Stimulated activated naive B cell treated with anti-CD40 and anti-IgM and Interleukin-4, amounts not matched to agents 10 μg/mL and 1 μg/mL and 100 μg/mL, for 72 hours (primary cell): ENCODE measurements around the gene TSHZ2.
"Not testable (repeated sequence)": the region's sequence is repeated elsewhere in the genome, so short reads cannot be mapped to it uniquely, and the experiment has no call there.

Experiments used
- ATAC-seq, 2 donors: fragments of 150-1000 bp; cut with Tn5 transposase; replicated peaks; 2 replicates each; pipeline ENCODE4 v1.10.0; 2021; ENCODE audit warnings: moderate library complexity in 1 of 2
- DNase-seq: peaks from one replicate; pipeline ENCODE4 v3.0.0; 2021
- H3K27ac Mint-ChIP-seq: one replicate; pipeline ENCODE4 v1.8.0; 2022; ENCODE audit warnings: mild to moderate bottlenecking, mixed read lengths
- H3K27me3 Mint-ChIP-seq, 2 donors: one replicate each; pipeline ENCODE4 v1.8.0; 2022; ENCODE audit warnings: mixed read lengths in 2 of 2
- H3K36me3 Mint-ChIP-seq, 2 donors: one replicate each; pipeline ENCODE4 v1.8.0; 2022; ENCODE audit warnings: mixed read lengths in 2 of 2, mild to moderate bottlenecking in 1 of 2
- H3K4me1 Mint-ChIP-seq, 2 donors: one replicate each; pipeline ENCODE4 v1.8.0; 2022; ENCODE audit warnings: mixed read lengths in 2 of 2, mild to moderate bottlenecking in 1 of 2
- H3K4me3 Mint-ChIP-seq, 2 donors: one replicate each; pipeline ENCODE4 v1.8.0; 2022; ENCODE audit warnings: mild to moderate bottlenecking in 2 of 2, mixed read lengths in 2 of 2, moderate library complexity in 1 of 2
- H3K9me3 Mint-ChIP-seq, 2 donors: one replicate each; pipeline ENCODE4 v1.8.0; 2022; ENCODE audit warnings: mixed read lengths in 2 of 2, mild to moderate bottlenecking in 1 of 2

TSHZ2 gene

DNA sequence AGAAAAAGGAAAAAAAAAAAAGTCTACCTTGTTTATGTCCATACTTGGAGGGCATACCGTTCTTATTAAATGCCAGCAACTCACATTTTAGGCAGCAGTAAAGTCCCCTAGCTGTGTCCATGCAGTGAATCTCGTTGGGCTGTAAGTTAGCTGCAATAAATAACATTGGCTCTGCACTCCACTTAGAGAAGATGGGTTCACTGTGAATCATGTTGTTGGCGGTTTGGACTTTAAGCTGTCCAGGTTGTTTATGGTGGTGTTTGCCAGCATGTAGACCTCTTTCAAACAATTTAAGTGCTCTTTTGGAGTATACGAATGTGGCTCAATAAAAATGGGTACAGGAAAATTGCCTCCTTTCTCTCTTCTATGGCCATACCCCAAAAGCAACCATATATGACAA, 494.1 kb downstream of the TSHZ2 start:
- peaks cover 1 to 6% of the 10 kb centered on the region in 2 donors for H3K9me3 Mint-ChIP-seq
- H3K27me3 Mint-ChIP-seq, result peaks cover 13 to 19% of the 10 kb centered on the region in 2 donors
- H3K4me1 Mint-ChIP-seq, result peaks cover 0 to 5% of the 10 kb centered on the region in 2 donors
- ATAC-seq, result no peak
- no peak overlapping the region for H3K27ac Mint-ChIP-seq
- H3K4me3 Mint-ChIP-seq, result no peak overlapping the region
- H3K36me3 Mint-ChIP-seq, result peaks cover 0 to 2% of the 10 kb centered on the region in 2 donors
- DNase-seq, result no peak

DNA sequence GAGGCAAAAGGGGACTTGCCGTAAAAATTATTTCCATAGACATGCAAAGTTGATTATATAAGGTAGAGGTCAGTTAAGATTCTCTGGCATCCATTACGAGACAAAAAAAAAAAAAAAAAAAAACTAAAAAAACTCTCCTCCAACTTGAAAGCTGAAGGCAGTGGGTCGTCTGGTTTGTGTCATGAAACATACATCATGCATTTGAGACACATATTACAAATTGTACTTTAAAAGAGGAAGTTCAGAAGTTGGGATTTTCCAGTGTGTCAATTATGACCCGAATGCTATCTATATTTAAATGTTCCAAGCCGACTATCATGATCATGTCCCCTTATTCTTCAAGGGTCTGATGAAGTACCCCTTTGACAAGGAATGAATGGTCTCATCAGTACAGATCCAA, 496.4 kb downstream of the TSHZ2 start:
- H3K9me3 Mint-ChIP-seq, result peaks cover 4 to 6% of the 10 kb centered on the region in 2 donors
- H3K27me3 Mint-ChIP-seq, result peaks cover 15 to 22% of the 10 kb centered on the region in 2 donors
- peaks cover 0 to 5% of the 10 kb centered on the region in 2 donors for H3K4me1 Mint-ChIP-seq
- H3K36me3 Mint-ChIP-seq, result peaks cover 0 to 4% of the 10 kb centered on the region in 2 donors
- no peak overlapping the region for H3K4me3 Mint-ChIP-seq
- DNase-seq (no peak), ATAC-seq (peak; percentile 92 to 99)
- H3K27ac Mint-ChIP-seq, result peak overlapping the region; percentile 65

DNA sequence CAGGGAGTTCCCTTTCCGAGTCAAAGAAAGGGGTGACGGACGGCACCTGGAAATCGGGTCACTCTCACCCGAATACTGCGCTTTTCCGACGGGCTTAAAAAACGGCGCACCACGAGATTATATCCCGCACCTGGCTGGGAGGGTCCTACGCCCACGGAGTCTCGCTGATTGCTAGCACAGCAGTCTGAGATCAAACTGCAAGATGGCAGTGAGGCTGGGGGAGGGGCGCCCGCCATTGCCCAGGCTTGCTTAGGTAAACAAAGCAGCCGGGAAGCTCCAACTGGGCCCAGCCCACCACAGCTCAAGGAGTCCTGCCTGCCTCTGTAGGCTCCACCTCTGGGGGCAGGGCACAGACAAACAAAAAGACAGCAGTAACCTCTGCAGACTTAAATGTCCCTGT, 500.7 kb downstream of the TSHZ2 start:
- not testable (repeated sequence) for H3K27ac Mint-ChIP-seq, H3K4me3 Mint-ChIP-seq, ATAC-seq, H3K9me3 Mint-ChIP-seq, H3K4me1 Mint-ChIP-seq, H3K36me3 Mint-ChIP-seq, DNase-seq
- H3K27me3 Mint-ChIP-seq, result peaks cover 19 to 21% of the 10 kb centered on the region in 2 donors

DNA sequence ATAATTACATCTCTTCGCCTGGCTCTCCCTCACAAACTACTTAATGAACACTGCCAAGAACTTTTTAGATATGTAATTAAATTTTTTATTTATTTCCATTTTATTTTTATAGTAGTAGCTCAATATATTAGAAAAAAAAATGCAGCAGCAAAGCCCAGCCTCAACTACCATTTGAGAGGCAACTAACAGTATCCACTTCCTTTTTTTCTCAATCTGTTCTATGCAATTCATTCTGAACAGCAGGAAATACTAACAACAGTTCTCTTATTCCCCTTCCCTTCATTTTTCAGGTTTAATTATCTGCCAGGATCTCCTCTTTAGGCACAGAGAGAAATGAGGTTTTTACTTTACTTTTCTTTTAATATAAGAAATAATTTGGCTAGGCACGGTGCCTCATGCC, 508.8 kb downstream of the TSHZ2 start:
- Mint-ChIP-seq H3K4me3 (no peak overlapping the region), H3K4me1 (no peaks in the 10 kb centered on the region), H3K36me3 (no peaks in the 10 kb centered on the region), H3K27ac (no peak overlapping the region), H3K27me3 (no peaks in the 10 kb centered on the region), H3K9me3 (no peaks in the 10 kb centered on the region)
- DNase-seq, result no peak
- no peak for ATAC-seq

DNA sequence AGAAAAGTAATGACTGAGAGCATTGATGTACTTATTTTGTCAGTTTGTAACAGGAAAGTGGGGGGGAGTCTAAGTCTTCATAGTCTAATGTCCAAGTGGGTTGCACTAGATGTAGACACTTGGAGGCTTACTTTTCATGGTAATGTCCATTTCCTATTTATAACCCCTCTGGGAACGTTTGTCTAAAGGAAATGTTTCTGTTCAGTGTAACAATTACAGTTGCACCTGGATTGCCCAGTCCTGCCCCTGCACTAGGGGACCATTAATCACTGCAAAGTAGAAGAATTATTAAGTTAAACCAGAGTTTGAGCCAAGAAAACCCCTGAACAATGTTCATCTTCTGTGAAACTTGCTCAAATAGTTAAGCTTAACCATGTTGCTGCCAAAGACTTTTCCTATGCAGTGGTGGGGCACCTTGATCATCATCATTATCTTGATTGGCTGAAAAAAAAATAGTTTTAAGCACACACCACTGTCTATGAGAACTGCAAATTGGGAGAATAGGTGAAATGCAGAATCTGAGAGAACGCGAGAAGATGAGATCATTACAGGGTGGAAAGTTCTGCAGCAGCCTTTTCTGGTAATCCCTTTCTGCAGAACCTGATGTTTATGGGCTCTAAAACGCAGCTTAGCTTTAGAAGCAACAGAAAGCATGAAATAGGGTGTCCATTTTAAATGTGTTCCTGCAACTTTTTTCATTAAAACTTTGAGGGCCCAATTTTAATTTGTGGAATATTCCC, 515.5 kb downstream of the TSHZ2 start:
- DNase-seq, result no peak
- Mint-ChIP-seq H3K27me3 (peaks cover 4 to 5% of the 10 kb centered on the region in 2 donors), H3K9me3 (no peaks in the 10 kb centered on the region), H3K4me3 (no peak overlapping the region), H3K4me1 (no peaks in the 10 kb centered on the region), H3K27ac (no peak overlapping the region), H3K36me3 (no peaks in the 10 kb centered on the region)
- no peak for ATAC-seq

DNA sequence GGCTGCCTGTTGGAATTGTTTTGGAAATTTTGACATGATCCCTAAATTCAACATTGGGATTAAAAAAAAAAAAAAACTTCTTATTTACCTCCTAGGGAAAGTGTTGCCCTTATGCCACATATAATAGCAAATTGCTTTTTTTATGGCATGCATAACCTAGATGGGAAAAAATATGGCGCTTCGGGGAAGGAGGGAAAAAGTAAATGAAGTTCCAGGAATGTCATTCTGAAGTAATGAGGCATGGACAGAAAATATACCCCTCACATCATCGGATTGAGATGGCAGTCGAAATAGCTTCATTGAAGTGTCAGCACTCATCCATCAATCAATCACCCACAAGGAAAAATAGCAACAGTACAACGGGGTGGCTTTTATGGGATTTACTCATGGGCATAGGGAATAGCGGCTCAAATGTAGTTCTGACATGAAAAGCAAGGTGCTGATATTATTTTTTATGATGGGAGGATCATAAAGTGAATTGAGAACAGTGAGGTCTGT, 516.7 kb downstream of the TSHZ2 start:
- Mint-ChIP-seq H3K4me3 (no peak overlapping the region), H3K27me3 (peaks cover 5 to 8% of the 10 kb centered on the region in 2 donors), H3K4me1 (no peaks in the 10 kb centered on the region), H3K36me3 (no peaks in the 10 kb centered on the region), H3K27ac (no peak overlapping the region), H3K9me3 (no peaks in the 10 kb centered on the region)
- ATAC-seq (no peak), DNase-seq (no peak)

DNA sequence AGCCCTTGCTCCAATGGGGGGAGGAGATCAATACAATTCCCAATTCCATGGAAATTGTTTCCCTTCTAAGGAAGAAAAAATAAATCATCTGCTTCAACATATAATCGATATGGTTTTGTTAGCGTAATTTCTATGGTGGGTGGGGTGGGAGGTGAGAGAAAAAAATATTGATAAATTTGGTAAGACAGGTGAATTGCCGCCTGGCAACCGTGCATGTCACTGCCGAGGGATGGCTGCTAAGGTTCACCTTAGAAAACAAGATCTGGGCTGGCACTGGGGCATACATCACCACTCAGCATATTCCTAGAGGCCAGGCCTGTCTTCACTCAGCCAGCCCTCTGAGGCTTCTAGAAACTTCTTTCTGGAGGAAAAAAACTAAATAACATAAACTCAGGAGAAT, 517.4 kb downstream of the TSHZ2 start:
- Mint-ChIP-seq H3K27ac (no peak overlapping the region), H3K4me3 (no peak overlapping the region), H3K36me3 (no peaks in the 10 kb centered on the region), H3K9me3 (no peaks in the 10 kb centered on the region), H3K27me3 (peaks cover 5 to 12% of the 10 kb centered on the region in 2 donors), H3K4me1 (no peaks in the 10 kb centered on the region)
- ATAC-seq (no peak), DNase-seq (no peak)

DNA sequence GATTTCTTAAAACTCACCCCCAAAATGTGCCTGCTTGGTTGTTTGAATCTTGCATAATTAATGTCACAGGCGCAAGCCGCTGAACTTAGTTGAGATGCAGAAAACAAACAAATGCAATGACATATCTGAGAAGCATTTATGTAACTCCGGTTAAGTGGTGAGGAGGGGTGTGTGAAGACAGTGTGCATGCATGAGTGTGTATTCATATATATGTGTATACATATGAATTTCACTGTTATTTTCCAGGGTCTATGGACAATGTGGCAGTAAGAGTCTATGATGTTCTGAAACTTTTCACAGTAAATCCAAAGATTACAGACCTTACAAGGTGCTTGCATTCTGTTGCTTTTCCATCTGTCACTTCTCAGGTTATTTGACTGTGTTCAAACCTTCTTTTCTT, 518.5 kb downstream of the TSHZ2 start:
- H3K27me3 Mint-ChIP-seq, result peaks cover 8 to 15% of the 10 kb centered on the region in 2 donors
- H3K4me1 Mint-ChIP-seq, result no peaks in the 10 kb centered on the region
- H3K27ac Mint-ChIP-seq, result no peak overlapping the region
- no peak for DNase-seq
- H3K4me3 Mint-ChIP-seq, result no peak overlapping the region
- ATAC-seq, result no peak
- no peaks in the 10 kb centered on the region for H3K9me3 Mint-ChIP-seq
- H3K36me3 Mint-ChIP-seq, result no peaks in the 10 kb centered on the region

DNA sequence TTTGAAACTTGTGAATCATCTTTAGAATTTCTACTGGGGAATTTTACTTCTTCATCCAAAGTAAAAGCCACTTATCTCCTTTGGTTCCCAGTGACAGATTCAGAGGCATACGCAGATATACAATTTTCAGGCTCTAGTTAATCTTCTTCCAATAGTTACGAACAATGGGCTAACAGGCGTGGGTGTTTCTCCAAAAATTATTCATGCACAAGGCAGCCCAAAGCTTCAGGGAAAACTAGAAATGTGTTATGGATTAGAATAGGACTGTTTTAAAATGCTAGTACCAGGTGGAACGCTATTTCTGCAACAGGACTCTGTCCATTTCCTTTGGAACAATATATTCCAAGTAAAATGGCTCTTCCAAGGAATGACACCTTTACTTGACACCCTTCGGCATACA, 519.3 kb downstream of the TSHZ2 start:
- H3K27ac Mint-ChIP-seq, result no peak overlapping the region
- no peaks in the 10 kb centered on the region for H3K4me1 Mint-ChIP-seq
- peaks cover 16 to 22% of the 10 kb centered on the region in 2 donors for H3K27me3 Mint-ChIP-seq
- no peaks in the 10 kb centered on the region for H3K36me3 Mint-ChIP-seq
- no peaks in the 10 kb centered on the region for H3K9me3 Mint-ChIP-seq
- DNase-seq, result no peak
- no peak overlapping the region for H3K4me3 Mint-ChIP-seq
- no peak for ATAC-seq

DNA sequence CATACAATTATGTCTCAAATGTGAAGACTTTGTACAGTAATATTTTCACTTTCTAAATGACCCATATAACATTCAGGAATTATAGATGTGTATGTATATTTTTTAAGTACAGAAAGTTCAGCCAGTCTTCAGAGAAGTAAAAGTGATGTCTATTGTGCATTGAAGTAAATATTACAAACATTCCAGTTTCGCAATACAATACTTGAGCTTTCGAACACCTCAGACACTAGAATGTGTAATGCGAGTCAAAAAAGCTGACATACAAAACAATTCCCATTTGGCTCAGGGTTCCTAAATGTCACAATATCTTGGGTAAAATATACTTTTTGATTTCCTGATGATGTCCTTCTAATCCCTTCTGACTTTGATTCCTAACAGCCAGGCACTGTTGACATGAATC, 520.1 kb downstream of the TSHZ2 start:
- no peaks in the 10 kb centered on the region for H3K36me3 Mint-ChIP-seq
- H3K4me3 Mint-ChIP-seq, result no peak overlapping the region
- no peaks in the 10 kb centered on the region for H3K4me1 Mint-ChIP-seq
- H3K9me3 Mint-ChIP-seq, result peaks cover 0 to 3% of the 10 kb centered on the region in 2 donors
- ATAC-seq (no peak), DNase-seq (no peak)
- H3K27ac Mint-ChIP-seq, result no peak overlapping the region
- H3K27me3 Mint-ChIP-seq, result peaks cover 23 to 30% of the 10 kb centered on the region in 2 donors

DNA sequence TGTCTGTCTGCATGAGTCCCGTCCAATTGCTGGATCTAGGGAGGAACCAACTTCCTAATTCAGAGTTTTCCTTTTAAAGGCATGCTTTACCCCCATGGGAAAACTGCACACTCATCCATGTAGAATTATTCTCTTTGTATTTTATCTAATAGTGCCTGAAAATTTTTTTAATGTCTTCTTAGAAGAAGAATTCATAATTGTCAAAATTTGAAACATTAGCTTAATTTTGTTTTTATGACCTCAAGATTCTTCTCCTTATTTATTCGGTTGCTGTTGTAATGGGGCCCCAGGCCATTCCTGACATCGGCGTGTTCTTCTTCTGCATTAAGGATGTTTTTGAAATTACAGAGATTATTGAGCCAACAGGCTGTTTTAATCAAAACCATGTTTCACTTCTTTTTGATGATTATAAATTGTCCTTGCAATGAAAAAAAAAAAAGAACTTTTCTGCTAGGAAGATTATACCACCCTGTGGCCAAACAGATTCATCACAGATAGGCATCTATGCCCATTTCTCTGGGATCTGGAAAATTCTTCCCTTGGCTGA, 521.2 kb downstream of the TSHZ2 start:
- no peak for DNase-seq
- peaks cover 33 to 34% of the 10 kb centered on the region in 2 donors for H3K27me3 Mint-ChIP-seq

DNA sequence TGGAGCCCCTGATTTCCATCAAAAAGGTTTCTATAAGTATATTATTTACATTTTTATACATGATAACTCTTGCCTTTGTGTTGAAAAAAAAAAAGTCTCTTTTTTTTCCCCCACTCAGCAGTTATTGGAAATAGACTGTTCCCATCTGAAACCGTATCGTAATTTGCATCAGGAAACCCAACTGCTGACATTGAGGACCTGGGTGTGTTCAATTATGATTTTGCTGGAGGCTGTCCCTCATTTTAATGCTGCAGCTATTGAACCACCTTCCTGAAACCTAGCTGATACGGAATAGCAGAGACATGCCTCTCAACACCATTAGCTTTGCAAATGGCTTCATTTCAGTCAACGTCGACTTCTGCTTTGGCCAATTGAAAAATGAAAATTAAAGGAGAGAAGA, 522.6 kb downstream of the TSHZ2 start:
- Mint-ChIP-seq H3K27ac (no peak overlapping the region), H3K9me3 (peaks cover 0 to 3% of the 10 kb centered on the region in 2 donors), H3K4me1 (no peaks in the 10 kb centered on the region), H3K27me3 (peaks cover 33 to 34% of the 10 kb centered on the region in 2 donors), H3K36me3 (no peaks in the 10 kb centered on the region), H3K4me3 (no peak overlapping the region)
- DNase-seq, result no peak
- no peak for ATAC-seq

More for the DNA sequence above, 521.2 kb downstream of the TSHZ2 start:
- no peak overlapping the region for H3K4me3 Mint-ChIP-seq
- no peaks in the 10 kb centered on the region for H3K36me3 Mint-ChIP-seq
- no peak overlapping the region for H3K27ac Mint-ChIP-seq
- peaks cover 0 to 3% of the 10 kb centered on the region in 2 donors for H3K9me3 Mint-ChIP-seq
- H3K4me1 Mint-ChIP-seq, result no peaks in the 10 kb centered on the region
- no peak for ATAC-seq

DNA sequence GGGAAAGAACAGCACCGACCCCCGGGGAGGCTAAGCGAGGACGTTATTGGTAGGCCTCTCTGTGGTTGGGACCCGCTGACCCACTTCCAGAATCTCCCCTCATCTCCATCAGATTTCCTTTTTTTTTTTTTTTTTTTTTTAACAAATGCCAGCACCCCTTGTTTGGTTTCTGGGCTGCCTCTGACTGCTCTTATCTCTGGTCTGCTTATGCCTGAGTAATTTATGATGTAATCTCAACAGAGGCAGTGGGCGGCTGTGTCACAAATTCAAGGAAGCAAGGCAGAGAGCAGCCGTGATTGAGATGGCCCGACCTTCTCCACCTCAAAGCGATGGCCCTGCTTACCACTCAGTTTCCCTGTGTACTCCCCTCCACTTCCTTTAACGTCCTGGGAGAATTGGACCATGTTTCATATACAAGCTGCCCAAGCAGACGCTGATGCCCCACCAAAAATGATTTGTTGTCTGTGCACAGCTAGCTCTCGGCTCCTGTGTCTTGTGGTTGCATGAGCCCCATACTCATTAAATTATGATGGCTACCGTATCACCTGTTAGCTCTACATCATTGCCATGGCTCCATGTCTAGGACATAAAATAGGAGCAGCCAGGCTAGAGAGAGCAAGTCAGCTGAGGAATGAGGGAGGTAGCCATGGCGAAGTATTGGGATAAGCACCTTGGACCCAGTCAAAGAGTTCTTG, 523.4 kb downstream of the TSHZ2 start:
- H3K4me1 Mint-ChIP-seq, result no peaks in the 10 kb centered on the region
- peaks cover 0 to 3% of the 10 kb centered on the region in 2 donors for H3K9me3 Mint-ChIP-seq
- peaks cover 33 to 34% of the 10 kb centered on the region in 2 donors for H3K27me3 Mint-ChIP-seq
- H3K27ac Mint-ChIP-seq, result no peak overlapping the region
- ATAC-seq, result no peak
- no peak for DNase-seq
- H3K36me3 Mint-ChIP-seq, result no peaks in the 10 kb centered on the region
- no peak overlapping the region for H3K4me3 Mint-ChIP-seq

DNA sequence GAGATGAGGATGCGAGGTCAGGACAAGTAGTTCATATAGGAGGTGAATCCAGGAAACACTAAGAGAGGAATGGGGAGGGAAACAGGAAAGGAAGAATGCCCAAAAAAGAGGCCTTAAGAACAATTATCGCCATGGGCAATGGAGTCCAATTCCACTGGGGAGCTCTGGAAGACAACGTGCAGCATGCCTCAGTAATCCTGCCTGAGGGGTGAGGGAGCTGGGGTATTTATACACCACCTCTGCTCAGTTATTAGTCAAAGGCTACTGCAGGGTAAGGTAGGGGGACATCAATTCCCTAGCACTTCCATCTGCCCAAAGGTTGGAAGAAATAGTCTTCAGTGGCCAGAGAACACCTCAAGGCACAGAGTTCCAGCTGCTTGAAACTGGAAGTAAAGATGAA, 525.1 kb downstream of the TSHZ2 start:
- H3K9me3 Mint-ChIP-seq, result peaks cover 0 to 3% of the 10 kb centered on the region in 2 donors
- ATAC-seq (no peak), DNase-seq (no peak)
- no peaks in the 10 kb centered on the region for H3K36me3 Mint-ChIP-seq
- H3K4me1 Mint-ChIP-seq, result no peaks in the 10 kb centered on the region
- H3K27ac Mint-ChIP-seq, result no peak overlapping the region
- no peak overlapping the region for H3K4me3 Mint-ChIP-seq
- H3K27me3 Mint-ChIP-seq, result peaks cover 28 to 34% of the 10 kb centered on the region in 2 donors

DNA sequence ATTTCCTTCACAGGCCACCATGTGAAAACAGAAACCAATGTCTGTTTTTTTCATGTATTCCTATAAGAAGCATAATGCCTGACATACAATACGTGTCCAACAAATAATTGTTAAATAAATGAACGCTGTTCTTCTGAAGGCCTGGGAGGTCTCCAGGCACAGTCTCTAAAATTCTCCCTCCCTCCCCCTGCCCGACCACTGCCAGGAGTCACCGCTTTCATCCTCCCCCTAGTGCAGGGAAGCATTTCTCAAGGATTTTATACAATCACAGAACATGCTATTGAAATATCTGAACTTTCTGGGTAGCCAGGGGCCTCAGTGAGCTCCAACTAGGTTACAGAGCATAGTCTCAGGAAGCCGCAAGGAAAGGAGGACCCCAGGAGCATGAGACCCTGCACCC, 526.2 kb downstream of the TSHZ2 start:
- no peak overlapping the region for H3K27ac Mint-ChIP-seq
- H3K9me3 Mint-ChIP-seq, result peaks cover 0 to 3% of the 10 kb centered on the region in 2 donors
- H3K4me3 Mint-ChIP-seq, result no peak overlapping the region
- peaks cover 34% of the 10 kb centered on the region in 2 donors for H3K27me3 Mint-ChIP-seq
- DNase-seq, result no peak
- no peak for ATAC-seq
- no peaks in the 10 kb centered on the region for H3K4me1 Mint-ChIP-seq
- H3K36me3 Mint-ChIP-seq, result no peaks in the 10 kb centered on the region
